Lower leg skin (tissue), 4 donors: Measurements from ENCODE around the gene KRT81. TPM values are rescaled to one million over a fixed set of nuclear protein-coding genes. Genes with fewer than 3 reads are reported as not detected.
"Not testable (repeated sequence)": the region's sequence is repeated elsewhere in the genome, so short reads cannot be mapped to it uniquely, and the experiment has no call there.

Experiments used
- DNase-seq, 2 donors: peaks; one replicate each; pipeline ENCODE4 v3.0.0-alpha.2; 2019; ENCODE audit warnings: low spot score in 2 of 2
- H3K4me3 ChIP-seq: fragments of 200-600 bp; sonication (generic); 2 replicates; pipeline ENCODE4 v1.5.1; 2017; ENCODE audit warnings: mild to moderate bottlenecking, low read depth; ENCODE audit not compliant: poor library complexity, severe bottlenecking
- CTCF ChIP-seq, 3 donors: fragments of 450-650 bp; IDR thresholded peaks; one replicate each; pipeline ENCODE4 v1.5.1; 2016; ENCODE audit warnings: antibody characterized with exemption in 3 of 3, mild to moderate bottlenecking in 3 of 3, moderate library complexity in 2 of 3
- POLR2A ChIP-seq, 2 donors: fragments of 450-650 bp; IDR thresholded peaks; one replicate each; pipeline ENCODE4 v1.6.1; 2016 to 2017; ENCODE audit warnings: antibody characterized with exemption in 2 of 2, mild to moderate bottlenecking in 1 of 2, moderate library complexity in 1 of 2
- WGBS, 2 donors: methylation state at CpG; one replicate each; pipeline ENCODE4 v1.1.5; 2018; 5-methylcytosine and 5-hydroxymethylcytosine counted together
- intact Hi-C: fragments of 100-400 bp; cut with DNase I; formaldehyde crosslinking; loops from one replicate; pipeline ENCODE4 v1.15.0; 2023; ENCODE audit warnings: low total_unique reads
- total RNA-seq, 4 donors: library from RNA; depleted of rRNA; stranded (reverse); fragments of >200 nt; gene quantifications; one replicate each; pipeline ENCODE4 v1.1.0, GENCODE V29; 2016

The KRT81 gene
- total RNA-seq, 4 donors from 2014 or later = 0.37 to 204 (median 10.6) TPM; not detected in 1

DNA sequence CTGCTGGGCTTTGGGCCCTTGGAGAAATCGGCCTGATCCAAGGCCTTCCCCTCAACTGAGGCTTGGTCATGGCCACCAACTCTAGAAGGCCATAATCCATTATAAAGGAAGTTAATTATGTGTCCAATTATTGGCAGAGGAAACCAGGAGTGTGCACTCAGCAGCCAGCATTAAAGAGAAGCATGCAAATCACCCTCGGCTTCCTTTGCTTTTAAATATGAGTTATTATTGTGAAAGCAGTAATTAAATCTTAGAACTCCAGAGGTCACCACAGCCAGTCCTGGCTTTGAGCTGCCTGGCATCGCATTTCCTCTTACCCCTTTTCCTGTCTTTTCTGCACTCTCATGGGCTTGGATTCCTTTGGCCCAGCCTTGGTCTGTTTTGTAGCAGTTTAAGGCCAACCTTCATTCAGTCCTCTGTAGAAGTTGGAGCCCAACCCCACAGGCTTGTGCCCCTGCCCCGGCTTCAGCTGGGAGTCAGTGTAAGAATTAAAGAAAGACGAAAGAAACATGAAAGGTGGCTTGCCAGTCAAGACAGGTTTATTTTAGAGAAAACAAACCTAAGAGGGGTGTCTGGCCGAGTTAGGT lies 31.6 kb downstream of the KRT81 start:
- TF ChIP-seq CTCF (IDR thresholded peaks at IDR 0.05) (no peak), POLR2A (IDR thresholded peaks at IDR 0.05) (no peak)
- WGBS, 2 donors = 76 to 91% methylated on average over 6 of the region's 6 CpGs
- no peak overlapping the region for H3K4me3 ChIP-seq
- intact Hi-C loops = no loop called here
- no peak for DNase-seq

DNA sequence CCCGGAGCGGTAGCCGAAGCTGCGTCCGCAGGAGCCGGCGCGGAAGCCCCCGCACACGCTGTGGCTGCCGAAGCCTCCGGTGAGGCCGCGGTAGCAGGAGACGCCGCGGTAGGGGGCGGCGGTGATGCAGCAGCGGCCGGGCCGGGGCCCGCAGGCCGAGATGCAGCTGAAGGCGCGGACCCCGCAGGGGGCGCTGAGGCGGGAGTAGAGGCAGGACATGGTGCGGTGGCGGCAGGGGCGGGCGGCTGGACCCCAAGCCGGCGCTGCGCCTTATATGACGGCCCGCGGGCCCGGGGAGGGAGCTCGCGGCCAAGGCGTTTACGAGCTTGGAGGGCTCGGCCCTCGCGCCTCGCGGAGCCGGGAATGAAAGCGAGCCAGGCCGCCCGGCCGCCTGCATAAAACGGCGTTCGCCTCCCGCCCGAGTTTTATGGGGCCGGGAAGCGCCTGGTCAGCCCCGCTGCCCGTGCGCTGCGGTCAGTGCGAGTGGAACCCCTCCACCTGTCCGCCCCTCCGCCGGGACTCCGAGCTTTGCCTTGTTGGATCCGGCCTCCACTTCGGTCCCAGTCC lies 32.9 kb downstream of the KRT81 start:
- intact Hi-C loops = no loop called here
- H3K4me3 ChIP-seq = no peak overlapping the region
- 8 to 12% methylated on average over 38 to 71 of the region's 72 CpGs for WGBS, 2 donors
- no peak for DNase-seq
- TF ChIP-seq POLR2A (IDR thresholded peaks at IDR 0.05) (no peak), CTCF (IDR thresholded peaks at IDR 0.05) (no peak)

- intact Hi-C loops, H3K4me3 ChIP-seq, DNase-seq: not testable (repeated sequence)
- WGBS, 2 donors = 62 to 69% methylated on average over 10 to 13 of the region's 13 CpGs
Observed at GRCh38 chr12:52257922-52258321, 33.4 kb downstream of the KRT81 start.

DNA sequence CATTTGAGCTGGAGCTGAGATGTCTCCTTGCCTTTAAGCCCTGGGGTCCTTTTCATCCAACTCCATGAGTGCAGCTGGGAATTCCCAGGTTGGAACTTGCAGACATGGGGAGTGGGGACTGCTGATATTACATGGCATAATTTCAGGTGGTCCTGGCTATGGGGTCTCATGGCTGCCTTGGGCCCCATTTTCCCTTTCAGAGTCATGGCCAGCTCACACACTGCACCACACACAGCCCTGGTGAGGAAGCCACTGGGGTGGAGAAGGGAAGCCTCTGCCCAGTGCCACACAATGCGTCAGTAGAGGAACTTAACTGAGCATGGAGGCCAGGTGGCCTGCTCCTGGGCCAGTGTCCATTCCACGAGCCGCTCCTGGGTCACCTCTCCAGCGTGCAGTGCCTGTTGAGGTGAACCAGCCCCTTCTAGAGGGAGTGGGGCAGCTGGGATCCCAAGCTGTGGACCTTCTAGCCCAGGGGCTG lies 34.2 kb downstream of the KRT81 start:
- H3K4me3 ChIP-seq = no peak overlapping the region
- no peak for TF ChIP-seq CTCF (IDR thresholded peaks at IDR 0.05)
- no peak for TF ChIP-seq POLR2A (IDR thresholded peaks at IDR 0.05)
- intact Hi-C loops = no loop called here
- peak in 1 of 2 donors; percentile 80 for DNase-seq
- 77 to 93% methylated on average over 4 of the region's 4 CpGs for WGBS, 2 donors

GRCh38 chr12:52256584-52256935 lies 34.8 kb downstream of the KRT81 start:
- WGBS, 2 donors = 45 to 77% methylated on average over 2 of the region's 2 CpGs
- intact Hi-C loops = no loop called here
- no peak overlapping the region for H3K4me3 ChIP-seq
- TF ChIP-seq CTCF (IDR thresholded peaks at IDR 0.05) (no peak), POLR2A (IDR thresholded peaks at IDR 0.05) (no peak)
- peak in 1 of 2 donors; percentile 45 for DNase-seq

- no peak for TF ChIP-seq POLR2A (IDR thresholded peaks at IDR 0.05)
- no peak for TF ChIP-seq CTCF (IDR thresholded peaks at IDR 0.05)
- DNase-seq = peak in 1 of 2 donors; percentile 71
- no peak overlapping the region for H3K4me3 ChIP-seq
- intact Hi-C loops = no loop called here
- WGBS, 2 donors = 92% methylated on average over 9 of the region's 9 CpGs
Observed at GRCh38 chr12:52255926-52256583, 35.3 kb downstream of the KRT81 start.
